Peyer's patch (tissue), 4 donors: Measurements from ENCODE around the gene ST7. TPM values are rescaled to one million over a fixed set of nuclear protein-coding genes. Genes with fewer than 3 reads are reported as not detected.

Source experiments
- DNase-seq, 3 donors: peaks; one replicate each; pipeline ENCODE4 v3.0.0-alpha.2; 2017 to 2019
- H3K27ac ChIP-seq, 4 donors: fragments of 200-600 bp; sonication (generic); one replicate each; pipeline ENCODE4 v1.5.1; 2016 to 2019
- H3K27me3 ChIP-seq, 2 donors: fragments of 200-600 bp; sonication (generic); one replicate each; pipeline ENCODE4 v1.5.1; 2019
- H3K36me3 ChIP-seq, 3 donors: fragments of 200-600 bp; sonication (generic); one replicate each; pipeline ENCODE4 v1.5.1; 2016 to 2019
- H3K4me1 ChIP-seq, 4 donors: fragments of 200-600 bp; sonication (generic); one replicate each; pipeline ENCODE4 v1.5.1; 2016 to 2019
- H3K4me3 ChIP-seq, 4 donors: fragments of 200-600 bp; sonication (generic); 1 replicate in 3 of 4; 2 replicates in 1 of 4; pipeline ENCODE4 v1.5.1; 2016 to 2019; ENCODE audit warnings: mild to moderate bottlenecking in 1 of 4
- H3K9me3 ChIP-seq, 4 donors: fragments of 200-600 bp; sonication (generic); one replicate each; pipeline ENCODE4 v1.5.1; 2016 to 2019; ENCODE audit warnings: mild to moderate bottlenecking in 1 of 4
- POLR2A ChIP-seq, 2 donors: fragments of 450-650 bp; IDR thresholded peaks; one replicate each; pipeline ENCODE4 v1.5.1; 2017; ENCODE audit warnings: antibody characterized with exemption in 2 of 2, mild to moderate bottlenecking in 2 of 2, moderate library complexity in 2 of 2
- total RNA-seq, 4 donors: library from RNA; depleted of rRNA; stranded (reverse); fragments of >200 nt; gene quantifications; one replicate each; pipeline ENCODE4 v1.1.0, GENCODE V29; 2016
- TF ChIP-seq, protein P1 (sequence below), 6 experiments: fragments of 450-650 bp in 4 of 6; fragments of 200-600 bp in 2 of 6; sonication (generic) in 1 of 6; IDR thresholded peaks; one replicate each; pipeline ENCODE4 v1.5.1; 2017 to 2019; ENCODE audit warnings: antibody characterized with exemption in 6 of 6, mild to moderate bottlenecking in 3 of 6, moderate library complexity in 1 of 6

Gene ST7
- total RNA-seq, 4 donors from 2014 or later: 26.8 to 39.6 (median 29.8) TPM

DNA sequence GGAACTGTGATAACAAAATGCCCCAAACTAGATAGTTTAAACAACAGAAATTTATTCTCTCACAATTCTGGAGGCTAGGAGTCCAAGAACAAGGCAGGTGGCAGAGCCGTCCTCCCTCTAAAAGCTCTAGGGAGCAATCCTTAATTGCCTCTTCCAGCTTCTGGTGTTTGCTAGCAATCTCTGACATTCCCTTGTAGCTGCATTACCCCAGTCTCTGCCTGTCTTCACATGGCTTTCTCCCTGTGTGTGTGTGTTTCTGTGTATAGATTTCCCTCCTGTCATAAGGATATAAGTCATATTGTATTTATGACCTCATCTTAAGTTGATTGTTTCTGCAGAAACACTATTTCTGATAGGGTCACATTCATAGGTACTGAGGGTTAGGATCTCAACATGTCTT, 192.0 kb downstream of the ST7 start:
- no peak overlapping the region for H3K4me3 ChIP-seq
- H3K9me3 ChIP-seq: no peaks in the 10 kb centered on the region
- H3K27ac ChIP-seq: no peak overlapping the region
- no peaks in the 10 kb centered on the region for H3K36me3 ChIP-seq
- H3K27me3 ChIP-seq: no peaks in the 10 kb centered on the region
- TF ChIP-seq POLR2A (IDR thresholded peaks at IDR 0.05): no peak
- TF ChIP-seq, protein P1, sequence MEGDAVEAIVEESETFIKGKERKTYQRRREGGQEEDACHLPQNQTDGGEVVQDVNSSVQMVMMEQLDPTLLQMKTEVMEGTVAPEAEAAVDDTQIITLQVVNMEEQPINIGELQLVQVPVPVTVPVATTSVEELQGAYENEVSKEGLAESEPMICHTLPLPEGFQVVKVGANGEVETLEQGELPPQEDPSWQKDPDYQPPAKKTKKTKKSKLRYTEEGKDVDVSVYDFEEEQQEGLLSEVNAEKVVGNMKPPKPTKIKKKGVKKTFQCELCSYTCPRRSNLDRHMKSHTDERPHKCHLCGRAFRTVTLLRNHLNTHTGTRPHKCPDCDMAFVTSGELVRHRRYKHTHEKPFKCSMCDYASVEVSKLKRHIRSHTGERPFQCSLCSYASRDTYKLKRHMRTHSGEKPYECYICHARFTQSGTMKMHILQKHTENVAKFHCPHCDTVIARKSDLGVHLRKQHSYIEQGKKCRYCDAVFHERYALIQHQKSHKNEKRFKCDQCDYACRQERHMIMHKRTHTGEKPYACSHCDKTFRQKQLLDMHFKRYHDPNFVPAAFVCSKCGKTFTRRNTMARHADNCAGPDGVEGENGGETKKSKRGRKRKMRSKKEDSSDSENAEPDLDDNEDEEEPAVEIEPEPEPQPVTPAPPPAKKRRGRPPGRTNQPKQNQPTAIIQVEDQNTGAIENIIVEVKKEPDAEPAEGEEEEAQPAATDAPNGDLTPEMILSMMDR (IDR thresholded peaks at IDR 0.05): no peak
- DNase-seq: no peak
- H3K4me1 ChIP-seq: peaks cover 0 to 5% (median 0%) of the 10 kb centered on the region in 4 donors

DNA sequence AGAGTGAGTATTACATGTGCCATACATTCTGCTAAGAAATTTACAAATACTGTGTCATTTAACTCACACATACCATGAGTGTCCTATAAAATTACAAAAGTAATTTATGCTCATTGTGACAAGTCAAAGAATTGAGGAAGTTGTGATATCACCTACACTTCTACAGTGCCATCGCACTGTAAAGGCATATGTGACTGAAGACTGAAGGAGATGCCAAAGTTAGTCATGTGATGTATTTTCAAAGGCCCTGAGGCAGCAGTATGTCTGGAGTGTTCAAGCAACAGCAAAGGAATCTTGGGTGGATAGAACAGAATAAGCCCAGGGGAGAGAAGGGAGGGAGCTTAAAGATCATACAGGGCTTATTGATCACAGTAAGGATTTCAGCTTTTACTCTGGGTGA, 192.8 kb downstream of the ST7 start:
- TF ChIP-seq, protein P1 (IDR thresholded peaks at IDR 0.05): no peak
- TF ChIP-seq POLR2A (IDR thresholded peaks at IDR 0.05): no peak

DNA sequence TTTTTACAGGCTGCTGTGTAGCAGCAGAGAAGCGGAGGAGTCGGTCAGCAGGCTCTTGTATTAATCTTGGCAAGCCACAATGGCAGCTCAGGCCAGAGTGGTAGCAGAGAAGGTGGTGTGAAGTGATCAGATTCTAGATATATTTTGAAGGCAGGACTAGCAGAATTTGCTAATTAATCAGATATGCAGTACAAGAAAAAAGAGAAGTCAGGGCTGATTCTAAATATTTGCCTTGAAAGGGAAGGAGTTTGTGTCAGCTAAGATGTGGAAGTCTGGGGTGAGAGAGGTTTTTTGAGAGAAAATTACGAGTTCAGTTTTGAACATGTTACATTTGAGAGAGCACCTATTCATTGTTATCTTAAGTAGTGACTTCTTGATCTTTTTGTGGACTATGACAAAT, 193.2 kb downstream of the ST7 start:
- Histone ChIP-seq H3K36me3 (no peaks in the 10 kb centered on the region), H3K27me3 (no peaks in the 10 kb centered on the region)

More for the DNA sequence above, 192.8 kb downstream of the ST7 start:
- no peak for DNase-seq
- H3K9me3 ChIP-seq: no peaks in the 10 kb centered on the region
- no peak overlapping the region for H3K4me3 ChIP-seq
- no peak overlapping the region for H3K27ac ChIP-seq
- H3K27me3 ChIP-seq: no peaks in the 10 kb centered on the region
- H3K36me3 ChIP-seq: no peaks in the 10 kb centered on the region
- H3K4me1 ChIP-seq: peaks cover 0 to 5% (median 0%) of the 10 kb centered on the region in 4 donors

DNA sequence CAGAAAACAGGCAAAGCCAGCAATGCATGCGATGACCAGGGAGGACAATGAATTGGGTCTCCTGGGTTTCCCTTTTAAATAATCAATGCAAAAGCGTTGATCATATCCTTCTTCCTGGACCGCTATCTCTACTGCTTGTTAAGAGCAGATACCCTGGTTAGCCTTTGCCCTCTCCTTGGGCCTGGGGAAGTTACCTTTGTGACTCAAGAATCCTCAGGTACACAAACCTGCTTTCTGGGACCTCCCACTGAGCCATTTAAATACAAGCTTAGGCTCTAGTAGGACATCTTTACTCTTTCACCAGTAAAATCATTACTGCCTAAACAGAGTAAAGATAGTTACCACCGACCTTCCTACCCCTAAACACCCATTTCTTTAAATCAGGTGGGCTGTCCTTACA, 195.7 kb downstream of the ST7 start:
- no peaks in the 10 kb centered on the region for H3K27me3 ChIP-seq
- no peak overlapping the region for H3K27ac ChIP-seq
- peaks cover 0 to 13% (median 0%) of the 10 kb centered on the region in 4 donors for H3K4me1 ChIP-seq
- no peaks in the 10 kb centered on the region for H3K9me3 ChIP-seq
- H3K4me3 ChIP-seq: no peak overlapping the region
- TF ChIP-seq POLR2A (IDR thresholded peaks at IDR 0.05): no peak
- no peak for DNase-seq
- no peaks in the 10 kb centered on the region for H3K36me3 ChIP-seq

More for the DNA sequence above, 193.2 kb downstream of the ST7 start:
- H3K27ac ChIP-seq: no peak overlapping the region
- no peaks in the 10 kb centered on the region for H3K9me3 ChIP-seq
- DNase-seq: no peak
- H3K4me1 ChIP-seq: peaks cover 0 to 5% (median 0%) of the 10 kb centered on the region in 4 donors
- TF ChIP-seq, protein P1 (IDR thresholded peaks at IDR 0.05): no peak
- no peak for TF ChIP-seq POLR2A (IDR thresholded peaks at IDR 0.05)
- no peak overlapping the region for H3K4me3 ChIP-seq

DNA sequence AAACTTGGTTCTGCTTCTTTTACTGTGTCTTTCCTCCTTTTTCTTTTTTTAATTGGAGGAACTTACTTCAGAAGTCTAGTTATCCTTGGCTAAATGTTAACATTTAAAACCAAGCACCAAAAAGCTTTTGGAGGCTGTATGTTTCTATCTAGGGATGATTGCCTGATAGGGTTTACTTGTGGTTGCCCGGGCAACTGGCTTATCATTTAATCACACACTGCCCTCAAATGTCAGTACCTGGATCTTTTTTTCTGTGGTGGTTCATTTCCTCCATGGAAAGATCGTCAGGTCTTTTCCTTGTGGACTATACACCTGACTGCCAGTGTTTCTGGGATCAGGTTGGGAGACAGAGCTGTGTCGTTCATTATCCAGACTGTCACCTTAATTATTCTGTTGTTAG, 196.4 kb downstream of the ST7 start:
- no peaks in the 10 kb centered on the region for H3K36me3 ChIP-seq
- H3K4me3 ChIP-seq: no peak overlapping the region
- no peak for DNase-seq
- peaks cover 0 to 13% (median 0%) of the 10 kb centered on the region in 4 donors for H3K4me1 ChIP-seq
- H3K27me3 ChIP-seq: no peaks in the 10 kb centered on the region
- no peaks in the 10 kb centered on the region for H3K9me3 ChIP-seq
- no peak overlapping the region for H3K27ac ChIP-seq
- TF ChIP-seq, protein P1 (IDR thresholded peaks at IDR 0.05): no peak
- TF ChIP-seq POLR2A (IDR thresholded peaks at IDR 0.05): no peak

DNA sequence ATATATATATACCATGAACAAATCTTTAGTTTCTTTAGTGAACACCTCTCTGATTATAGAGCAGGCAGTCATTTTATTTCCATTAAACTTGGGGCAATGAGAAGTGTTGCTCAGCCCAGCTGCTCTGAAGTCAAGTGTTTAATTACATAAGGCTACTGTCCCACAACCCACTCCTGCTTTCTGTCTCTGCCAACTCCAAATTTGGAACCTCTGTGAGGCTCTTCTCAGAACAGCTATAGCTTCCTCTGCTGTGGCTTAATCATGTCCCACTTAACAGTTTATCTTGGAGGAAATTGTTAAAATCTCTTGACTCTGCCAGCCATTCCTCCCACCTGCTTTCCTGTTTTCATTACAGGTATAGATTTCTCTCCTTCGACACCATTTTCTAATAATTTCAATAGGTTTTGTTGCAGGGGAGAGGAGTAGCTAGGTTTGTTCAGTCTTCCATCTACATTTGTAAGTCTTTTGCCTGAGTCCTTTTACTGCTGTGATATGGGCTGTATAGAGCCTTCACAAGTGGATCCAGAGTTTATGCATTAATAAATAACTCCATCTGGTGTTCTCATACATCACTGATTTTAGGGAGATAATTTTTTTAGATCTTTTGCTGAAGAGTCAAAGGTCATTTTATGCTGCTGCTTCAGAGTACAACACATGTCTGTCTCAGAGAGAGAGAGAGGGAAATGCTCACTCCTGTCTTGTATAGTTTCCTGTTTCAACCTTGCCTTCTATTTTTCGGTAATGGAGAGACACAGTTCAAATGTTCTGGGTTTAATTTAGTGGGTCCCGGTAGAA, 199.1 kb downstream of the ST7 start:
- H3K4me3 ChIP-seq: no peak overlapping the region
- H3K27me3 ChIP-seq: no peaks in the 10 kb centered on the region
- TF ChIP-seq, protein P1 (IDR thresholded peaks at IDR 0.05): no peak
- DNase-seq: no peak
- H3K9me3 ChIP-seq: no peaks in the 10 kb centered on the region
- H3K27ac ChIP-seq: no peak overlapping the region
- H3K4me1 ChIP-seq: peaks cover 0 to 13% (median 0%) of the 10 kb centered on the region in 4 donors
- no peaks in the 10 kb centered on the region for H3K36me3 ChIP-seq
